ENCODE measurements around the gene SIN3A.

- TF ChIP-seq CTCF (conservative IDR thresholded peaks at IDR 0.05 in 1 of 2, IDR thresholded peaks at IDR 0.05 in 1 of 2; ENCODE audit: low read depth in 1 of 2, low read length in 2 of 2) (no peak), EZH2 (IDR thresholded peaks at IDR 0.05; ENCODE audit: low read length, missing control alignments) (no peak)
Observed at GRCh38 chr15:75367406-75367912, 84.0 kb downstream of the SIN3A start.
